GM13976 (cell line): ENCODE measurements around the gene CTIF.

Source experiments
- DNase-seq: peaks from one replicate; pipeline ENCODE4 v3.0.0; 2012; ENCODE audit warnings: low spot score
- in situ Hi-C: fragments of 300-500 bp; cut with MboI; formaldehyde crosslinking; loops from one replicate; pipeline ENCODE4 v1.12.0; 2022; ENCODE audit warnings: low sequenced_read_pairs, mixed read lengths, inconsistent platforms; ENCODE audit not compliant: unreplicated experiment
- TF ChIP-seq, protein P1 (sequence below): IDR thresholded peaks from 2 replicates; pipeline ENCODE4 v1.5.1; 2012; ENCODE audit warnings: borderline replicate concordance, mild to moderate bottlenecking; ENCODE audit not compliant: insufficient read depth; ENCODE audit errors: extremely low read depth, missing control alignments, control extremely low read depth

The CTIF gene

DNA sequence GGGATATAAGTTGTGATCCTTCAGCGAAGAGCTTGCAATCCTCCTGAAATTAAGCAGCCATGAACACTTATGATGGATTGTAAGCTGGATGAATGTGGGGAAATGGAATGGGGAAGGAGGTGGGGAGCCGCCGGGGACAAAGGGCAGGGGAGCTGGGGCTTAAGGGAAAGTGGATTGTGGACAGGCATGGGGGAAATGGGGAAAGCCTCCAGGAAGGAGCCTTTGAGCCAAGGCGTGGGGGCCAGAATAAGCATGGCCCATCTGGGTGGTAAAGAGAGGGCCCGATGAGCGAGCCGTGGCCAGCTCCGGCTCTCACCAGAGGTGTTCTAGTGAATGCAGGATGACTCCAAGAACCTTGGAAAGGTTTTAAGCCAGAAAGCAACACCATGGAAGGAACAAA, 288.0 kb downstream of the CTIF start:
- TF ChIP-seq, protein P1, sequence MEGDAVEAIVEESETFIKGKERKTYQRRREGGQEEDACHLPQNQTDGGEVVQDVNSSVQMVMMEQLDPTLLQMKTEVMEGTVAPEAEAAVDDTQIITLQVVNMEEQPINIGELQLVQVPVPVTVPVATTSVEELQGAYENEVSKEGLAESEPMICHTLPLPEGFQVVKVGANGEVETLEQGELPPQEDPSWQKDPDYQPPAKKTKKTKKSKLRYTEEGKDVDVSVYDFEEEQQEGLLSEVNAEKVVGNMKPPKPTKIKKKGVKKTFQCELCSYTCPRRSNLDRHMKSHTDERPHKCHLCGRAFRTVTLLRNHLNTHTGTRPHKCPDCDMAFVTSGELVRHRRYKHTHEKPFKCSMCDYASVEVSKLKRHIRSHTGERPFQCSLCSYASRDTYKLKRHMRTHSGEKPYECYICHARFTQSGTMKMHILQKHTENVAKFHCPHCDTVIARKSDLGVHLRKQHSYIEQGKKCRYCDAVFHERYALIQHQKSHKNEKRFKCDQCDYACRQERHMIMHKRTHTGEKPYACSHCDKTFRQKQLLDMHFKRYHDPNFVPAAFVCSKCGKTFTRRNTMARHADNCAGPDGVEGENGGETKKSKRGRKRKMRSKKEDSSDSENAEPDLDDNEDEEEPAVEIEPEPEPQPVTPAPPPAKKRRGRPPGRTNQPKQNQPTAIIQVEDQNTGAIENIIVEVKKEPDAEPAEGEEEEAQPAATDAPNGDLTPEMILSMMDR = no peak
- no peak for DNase-seq
- in situ Hi-C loops = no loop called here

DNA sequence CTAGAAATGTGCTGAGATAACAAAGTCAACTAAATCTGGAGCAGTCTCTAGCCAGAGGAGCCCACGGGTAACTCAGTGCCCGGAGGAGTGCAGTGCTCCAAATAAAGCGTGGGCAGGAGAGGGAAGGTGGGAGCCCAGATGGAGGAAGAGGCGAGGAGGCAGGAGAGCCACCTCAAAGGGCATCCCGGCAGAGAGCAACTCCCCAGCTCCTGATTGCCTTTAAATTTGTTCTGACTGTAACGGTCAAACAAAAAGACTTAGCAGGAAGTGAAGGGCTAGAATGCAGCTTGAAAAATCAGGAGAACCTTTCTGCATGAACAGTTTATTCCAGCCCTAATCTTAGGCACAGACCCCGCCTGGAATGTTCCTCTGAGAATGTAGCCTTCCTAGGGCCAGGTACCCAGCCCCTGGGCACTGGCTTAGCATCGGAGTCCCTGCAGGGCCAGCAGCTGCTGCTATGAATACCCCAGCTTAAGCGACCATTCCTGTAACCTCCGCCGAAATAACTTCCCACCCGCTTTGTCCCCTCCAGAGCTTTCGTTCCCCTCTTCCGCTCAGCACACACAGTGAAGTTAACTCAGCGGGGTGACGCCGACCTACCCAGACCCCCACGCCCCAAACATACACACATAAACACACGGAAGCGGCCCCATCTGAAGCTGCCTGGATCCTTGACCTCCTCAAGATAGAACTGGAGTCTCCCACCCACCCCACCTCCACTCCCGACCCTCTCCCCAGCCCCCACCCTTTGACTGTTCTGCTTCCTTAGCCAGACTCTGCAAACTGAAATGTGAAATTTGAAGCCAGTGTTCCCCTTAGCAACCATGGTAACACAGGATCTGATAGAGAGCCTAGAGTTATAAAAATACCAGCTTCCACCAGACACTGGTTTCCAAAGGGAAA, 288.7 kb downstream of the CTIF start:
- no peak for DNase-seq
- TF ChIP-seq, protein P1 = no peak
- in situ Hi-C loops = no loop called here

GRCh38 chr18:48828194-48828545, 289.3 kb downstream of the CTIF start:
- DNase-seq = no peak
- in situ Hi-C loops = no loop called here
- TF ChIP-seq, protein P1 = no peak

- no peak for DNase-seq
- in situ Hi-C loops = no loop called here
- TF ChIP-seq, protein P1 = no peak
Measured at GRCh38 chr18:48828691-48829442, 290.0 kb downstream of the CTIF start.

GRCh38 chr18:48829443-48830149, 290.8 kb downstream of the CTIF start:
- no peak for DNase-seq
- in situ Hi-C loops = no loop called here
- TF ChIP-seq, protein P1 = no peak

DNA sequence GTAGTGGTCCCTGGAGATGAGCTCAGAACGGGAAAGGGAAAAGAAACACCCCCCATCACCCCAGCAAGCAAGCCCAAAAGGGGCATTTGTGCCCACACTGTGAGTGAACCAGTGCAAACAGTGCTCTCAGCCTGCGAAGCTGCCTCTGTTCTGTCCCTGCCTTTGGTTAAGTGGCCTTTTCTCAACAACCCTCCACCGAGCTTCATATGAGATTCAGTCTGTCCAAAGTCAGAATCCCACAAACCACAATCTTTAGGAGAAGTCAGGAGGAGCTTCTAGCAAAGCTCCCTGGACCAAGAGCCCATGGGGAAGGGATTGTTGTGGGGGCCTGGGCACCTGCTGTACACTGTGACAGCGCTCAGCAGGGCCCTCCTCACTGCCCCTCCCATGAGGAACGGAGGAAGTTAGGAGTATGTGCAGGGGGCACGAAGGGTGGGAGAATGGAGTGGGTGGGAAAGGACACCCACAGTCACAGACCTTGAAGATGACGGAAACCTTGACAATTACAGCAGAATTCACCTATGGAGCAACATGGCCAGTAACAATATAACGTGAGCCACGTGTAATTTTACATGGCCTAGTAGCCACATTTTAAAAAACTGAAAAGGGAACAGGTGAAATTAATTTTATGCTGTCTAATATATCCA, 292.4 kb downstream of the CTIF start:
- TF ChIP-seq, protein P1 = no peak
- in situ Hi-C loops = no loop called here
- DNase-seq = no peak
